A549 (cell line): ENCODE measurements around the gene NAB1. TPM values are rescaled to one million over a fixed set of nuclear protein-coding genes. Genes with fewer than 3 reads are reported as not detected.

Source experiments
- ATAC-seq, 2 experiments: fragments of 200-7000 bp in 1 of 2; fragments of >200 bp in 1 of 2; cut with Nextera tagmentation in 1 of 2; cut with Tn5 transposase in 1 of 2; 3 replicates each; pipeline versions ENCODE4 v1.8.0 to v1.9.1; 2018 to 2020; ENCODE audit warnings: mild to moderate bottlenecking in 1 of 2, moderate library complexity in 1 of 2
- CTCF ChIA-PET: fragments of 300-600 bp; sonication (Branson Sonifier 250); formaldehyde crosslinking; extraction: SDS; loops from one replicate; lab custom pipeline; 2021; ENCODE audit warnings: antibody characterized with exemption, inconsistent platforms; lab: Yijun Ruan, JAX
- POLR2A ChIA-PET: fragments of 350-600 bp; formaldehyde crosslinking; extraction: SDS; loops from one replicate; lab custom pipeline; 2021; ENCODE audit warnings: antibody characterized with exemption, inconsistent platforms; lab: Yijun Ruan, JAX
- DNase-seq, 2 experiments: peaks; one replicate each; pipeline versions ENCODE4 v3.0.0 to v3.0.0-alpha.2; 2011 to 2016; ENCODE audit warnings: low read depth in 1 of 2, low spot score in 1 of 2
- FAIRE-seq: peaks from 2 replicates; lab custom pipeline; 2011; peaks lifted over from hg19 to GRCh38; lab: Jason Lieb, UNC
- H3K27ac ChIP-seq, 2 experiments: fragments of >200 bp; sonication (Bioruptor Twin); formaldehyde crosslinking; 3 replicates each; pipeline ENCODE4 v1.5.1; 2016 to 2017
- H3K4me1 ChIP-seq: fragments of >200 bp; sonication (Bioruptor Twin); formaldehyde crosslinking; 3 replicates; pipeline ENCODE4 v1.6.1; 2016
- H3K4me2 ChIP-seq: fragments of >200 bp; sonication (Bioruptor Twin); formaldehyde crosslinking; 3 replicates; pipeline ENCODE4 v1.6.1; 2016
- H3K4me3 ChIP-seq: fragments of >200 bp; sonication (Bioruptor Twin); formaldehyde crosslinking; 3 replicates; pipeline ENCODE4 v1.5.1; 2016
- H3K9me3 ChIP-seq: fragments of >200 bp; sonication (Bioruptor Twin); formaldehyde crosslinking; 3 replicates; pipeline ENCODE4 v1.6.1; 2016
- BHLHE40 ChIP-seq: IDR thresholded peaks from 2 replicates; pipeline ENCODE4 v1.6.1; 2012; ENCODE audit warnings: low read depth, low read length, inconsistent platforms
- CEBPB ChIP-seq, 2 experiments: fragments of >200 bp in 1 of 2; sonication (Bioruptor Twin) in 1 of 2; formaldehyde crosslinking in 1 of 2; IDR thresholded peaks; 2 replicates each; pipeline ENCODE4 v1.6.1; 2012 to 2016
- CHD2 ChIP-seq: fragments of 150-350 bp; IDR thresholded peaks from 2 replicates; pipeline ENCODE4 v1.6.1; 2014; ENCODE audit warnings: low read length; ENCODE audit not compliant: partially characterized antibody
- CHD4 ChIP-seq: fragments of 200-600 bp; sonication (generic); IDR thresholded peaks from 2 replicates; pipeline ENCODE4 v1.6.1; 2016; ENCODE audit warnings: antibody characterized with exemption, mild to moderate bottlenecking, borderline replicate concordance
- EHF ChIP-seq: fragments of 250-450 bp; sonication (Bioruptor Pico); IDR thresholded peaks from 2 replicates; pipeline ENCODE4 v1.5.0; 2020; ENCODE audit warnings: mild to moderate bottlenecking
- ESRRA ChIP-seq: fragments of 150-350 bp; IDR thresholded peaks from 2 replicates; pipeline ENCODE4 v1.6.1; 2014; ENCODE audit warnings: mild to moderate bottlenecking, low read length, borderline replicate concordance
- FOSB ChIP-seq: fragments of 250-450 bp; sonication (Bioruptor Pico); IDR thresholded peaks from 2 replicates; pipeline ENCODE4 v1.5.0; 2020; ENCODE audit warnings: mild to moderate bottlenecking, moderate library complexity
- FOXS1 ChIP-seq: fragments of 250-450 bp; sonication (Bioruptor Pico); IDR thresholded peaks from 2 replicates; pipeline ENCODE4 v1.5.0; 2020; ENCODE audit warnings: mild to moderate bottlenecking, moderate library complexity
- HDAC2 ChIP-seq: fragments of 200-600 bp; sonication (generic); IDR thresholded peaks from 2 replicates; pipeline ENCODE4 v1.6.1; 2016
- HEYL ChIP-seq: fragments of 250-450 bp; sonication (Bioruptor Pico); IDR thresholded peaks from 2 replicates; pipeline ENCODE4 v1.8.0; 2021; ENCODE audit warnings: mild to moderate bottlenecking, moderate library complexity
- MAFK ChIP-seq: fragments of 450-650 bp; IDR thresholded peaks from 2 replicates; pipeline ENCODE4 v1.6.1; 2014; ENCODE audit not compliant: partially characterized antibody
- NPAS2 ChIP-seq: fragments of 250-450 bp; sonication (Bioruptor Pico); IDR thresholded peaks from 2 replicates; pipeline ENCODE4 v1.8.0; 2022; ENCODE audit warnings: mild to moderate bottlenecking, moderate library complexity, borderline replicate concordance
- NR3C1 ChIP-seq: fragments of >200 bp; sonication (Bioruptor Twin); formaldehyde crosslinking; IDR thresholded peaks from 3 replicates; pipeline ENCODE4 v1.6.1; 2017
- POLR2AphosphoS2 ChIP-seq: conservative IDR thresholded peaks from 2 replicates; pipeline ENCODE4 v1.6.1; 2012; ENCODE audit warnings: low read length, improper control_type of control experiment, inconsistent platforms
- RAD21 ChIP-seq, 2 experiments: fragments of >200 bp in 1 of 2; sonication (Bioruptor Twin) in 1 of 2; formaldehyde crosslinking in 1 of 2; IDR thresholded peaks in 1 of 2; conservative IDR thresholded peaks in 1 of 2; 2 replicates in 1 of 2; 3 replicates in 1 of 2; pipeline ENCODE4 v1.6.1; 2012 to 2018; ENCODE audit warnings: inconsistent platforms in 1 of 2
- RCOR1 ChIP-seq: fragments of 150-350 bp; IDR thresholded peaks from 2 replicates; pipeline ENCODE4 v1.6.1; 2014; ENCODE audit warnings: antibody characterized with exemption, low read length, low read depth
- RNF2 ChIP-seq: fragments of 200-600 bp; sonication (generic); IDR thresholded peaks from 2 replicates; pipeline ENCODE4 v1.6.1; 2016; ENCODE audit warnings: low read depth, mild to moderate bottlenecking, antibody characterized with exemption, moderate library complexity, borderline replicate concordance
- TFCP2L1 ChIP-seq: fragments of 250-450 bp; sonication (Bioruptor Pico); IDR thresholded peaks from 2 replicates; pipeline ENCODE4 v1.5.0; 2021; ENCODE audit warnings: mild to moderate bottlenecking
- TP53 ChIP-seq: fragments of 250-450 bp; sonication (Bioruptor Pico); IDR thresholded peaks from 2 replicates; pipeline ENCODE4 v1.5.0; 2021; ENCODE audit warnings: mild to moderate bottlenecking, moderate library complexity
- ZNF302 ChIP-seq: fragments of 250-450 bp; sonication (Bioruptor Pico); IDR thresholded peaks from 2 replicates; pipeline ENCODE4 v1.9.0; 2021; ENCODE audit warnings: inconsistent platforms, mild to moderate bottlenecking, moderate library complexity
- ZSCAN20 ChIP-seq: fragments of 250-450 bp; sonication (Bioruptor Pico); IDR thresholded peaks from 2 replicates; pipeline ENCODE4 v1.8.0; 2022; ENCODE audit warnings: mild to moderate bottlenecking, moderate library complexity
- WGBS: methylation state at CpG from one replicate; pipeline ENCODE4 v1.1.6; 2017; ENCODE audit errors: missing lambda C conversion rate; 5-methylcytosine and 5-hydroxymethylcytosine counted together
- polyA plus RNA-seq, 4 experiments: library from polyadenylated mRNA; depleted of rRNA in 3 of 4; stranded (reverse); fragments of >200 nt; fragmentation: RNase III in 1 of 4; extraction: RNeasy Plus Mini Kit Qiagen cat#74134 plus additional on column Dnase treatment in 1 of 4; gene quantifications; 2 replicates in 3 of 4; 3 replicates in 1 of 4; pipeline ENCODE4 v1.2.3, GENCODE V29; 2011 to 2017
- TF ChIP-seq, protein P1 (sequence below): IDR thresholded peaks from 2 replicates; pipeline ENCODE4 v1.6.1; 2012
- TF ChIP-seq, protein P2 (sequence below): fragments of 200-600 bp; sonication (generic); IDR thresholded peaks from 2 replicates; pipeline ENCODE4 v1.6.1; 2016; ENCODE audit warnings: antibody characterized with exemption, mild to moderate bottlenecking, moderate library complexity
- TF ChIP-seq, protein P3 (sequence below): fragments of 150-350 bp; IDR thresholded peaks from 2 replicates; pipeline ENCODE4 v1.6.1; 2014; ENCODE audit warnings: low read depth, mild to moderate bottlenecking, low read length
- TF ChIP-seq, protein P4 (sequence below): IDR thresholded peaks from 2 replicates; pipeline ENCODE4 v1.6.1; 2012; ENCODE audit warnings: low read depth, borderline replicate concordance
- TF ChIP-seq, protein P5 (sequence below): fragments of 450-650 bp; IDR thresholded peaks from 2 replicates; pipeline ENCODE4 v1.6.1; 2014; ENCODE audit warnings: antibody characterized with exemption

NAB1 gene
- polyA plus RNA-seq, 2 of the 4 experiments (the other 2 are of a cell fraction), result 37.6 to 67.3 TPM

DNA sequence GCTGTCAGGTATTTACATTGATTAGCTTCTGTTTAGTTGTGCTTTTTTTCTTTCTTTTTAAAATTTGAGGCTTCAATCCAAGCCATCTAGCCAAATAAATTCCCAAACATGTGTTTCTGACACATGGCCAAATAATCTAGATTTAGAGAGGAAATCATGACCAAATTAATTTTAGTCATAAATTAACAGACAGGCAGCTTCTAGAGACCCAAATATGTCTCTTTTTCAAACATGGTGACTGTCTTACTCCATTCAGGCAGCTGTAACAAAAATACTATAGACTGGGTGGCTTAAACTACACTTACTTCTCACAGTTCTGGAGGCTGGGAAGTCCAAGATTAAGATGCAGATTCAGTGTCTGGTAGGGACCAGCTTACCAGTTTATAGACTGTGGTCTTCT, 23.2 kb upstream of the NAB1 start:
- Histone ChIP-seq H3K9me3 (no peaks in the 10 kb centered on the region), H3K4me1 (0 out of 3 replicates have a peak, but pooled peaks cover 5% of the 10 kb centered on the region), H3K27ac (no peak overlapping the region), H3K4me3 (no peak overlapping the region), H3K4me2 (no peak overlapping the region)
- FAIRE-seq, result no peak
- DNase-seq, result no peak
- CTCF ChIA-PET, result interaction anchor here (1.1 kb wide), 3 partner anchors 10 to 35 kb away, joined by 3 read pairs; no protein-coding TSS in a partner anchor
- POLR2A ChIA-PET, result interaction anchor here (0.6 kb wide), 1 partner anchor 143 kb away, joined by 7 read pairs; no protein-coding TSS in a partner anchor
- TF ChIP-seq, protein P1, sequence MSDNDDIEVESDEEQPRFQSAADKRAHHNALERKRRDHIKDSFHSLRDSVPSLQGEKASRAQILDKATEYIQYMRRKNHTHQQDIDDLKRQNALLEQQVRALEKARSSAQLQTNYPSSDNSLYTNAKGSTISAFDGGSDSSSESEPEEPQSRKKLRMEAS, result no peak
- TF ChIP-seq NR3C1, result no peak
- TF ChIP-seq FOSB (CRISPR knock-in tag), result no peak
- no peak for TF ChIP-seq RAD21 (conservative IDR thresholded peaks at IDR 0.05 in 1 of 2, IDR thresholded peaks at IDR 0.05 in 1 of 2)
- TF ChIP-seq, protein P2, sequence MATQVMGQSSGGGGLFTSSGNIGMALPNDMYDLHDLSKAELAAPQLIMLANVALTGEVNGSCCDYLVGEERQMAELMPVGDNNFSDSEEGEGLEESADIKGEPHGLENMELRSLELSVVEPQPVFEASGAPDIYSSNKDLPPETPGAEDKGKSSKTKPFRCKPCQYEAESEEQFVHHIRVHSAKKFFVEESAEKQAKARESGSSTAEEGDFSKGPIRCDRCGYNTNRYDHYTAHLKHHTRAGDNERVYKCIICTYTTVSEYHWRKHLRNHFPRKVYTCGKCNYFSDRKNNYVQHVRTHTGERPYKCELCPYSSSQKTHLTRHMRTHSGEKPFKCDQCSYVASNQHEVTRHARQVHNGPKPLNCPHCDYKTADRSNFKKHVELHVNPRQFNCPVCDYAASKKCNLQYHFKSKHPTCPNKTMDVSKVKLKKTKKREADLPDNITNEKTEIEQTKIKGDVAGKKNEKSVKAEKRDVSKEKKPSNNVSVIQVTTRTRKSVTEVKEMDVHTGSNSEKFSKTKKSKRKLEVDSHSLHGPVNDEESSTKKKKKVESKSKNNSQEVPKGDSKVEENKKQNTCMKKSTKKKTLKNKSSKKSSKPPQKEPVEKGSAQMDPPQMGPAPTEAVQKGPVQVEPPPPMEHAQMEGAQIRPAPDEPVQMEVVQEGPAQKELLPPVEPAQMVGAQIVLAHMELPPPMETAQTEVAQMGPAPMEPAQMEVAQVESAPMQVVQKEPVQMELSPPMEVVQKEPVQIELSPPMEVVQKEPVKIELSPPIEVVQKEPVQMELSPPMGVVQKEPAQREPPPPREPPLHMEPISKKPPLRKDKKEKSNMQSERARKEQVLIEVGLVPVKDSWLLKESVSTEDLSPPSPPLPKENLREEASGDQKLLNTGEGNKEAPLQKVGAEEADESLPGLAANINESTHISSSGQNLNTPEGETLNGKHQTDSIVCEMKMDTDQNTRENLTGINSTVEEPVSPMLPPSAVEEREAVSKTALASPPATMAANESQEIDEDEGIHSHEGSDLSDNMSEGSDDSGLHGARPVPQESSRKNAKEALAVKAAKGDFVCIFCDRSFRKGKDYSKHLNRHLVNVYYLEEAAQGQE, result no peak
- TF ChIP-seq RCOR1, result no peak
- TF ChIP-seq FOXS1 (CRISPR knock-in tag), result no peak
- ATAC-seq, result no peak

DNA sequence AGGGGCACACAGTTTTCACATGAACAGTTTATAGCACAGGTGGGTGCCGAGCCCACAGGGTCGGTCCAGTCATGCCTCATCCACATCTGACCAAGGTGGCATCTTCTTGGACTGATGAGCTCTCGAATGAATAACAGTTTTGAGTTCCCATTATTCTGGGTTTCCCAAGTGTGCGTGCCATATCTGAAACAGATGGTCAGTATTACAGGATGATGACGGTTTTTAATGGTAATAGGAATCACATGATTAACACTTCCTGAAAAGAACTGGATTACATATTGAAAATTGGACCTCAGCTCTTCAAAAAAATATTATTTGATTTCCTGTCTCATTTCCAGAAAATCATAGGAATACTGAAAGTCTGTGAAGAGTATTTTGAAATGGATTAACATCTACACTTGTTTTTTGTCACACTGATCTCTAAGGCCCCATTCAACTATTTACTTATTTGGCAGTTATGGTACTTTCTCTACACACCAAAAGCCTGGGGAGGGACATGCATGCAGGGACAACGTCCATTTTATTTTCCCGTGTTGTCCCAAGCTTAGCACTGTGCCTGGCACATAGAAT, 22.2 kb upstream of the NAB1 start:
- CTCF ChIA-PET, result interaction anchor here (1.1 kb wide), 1 partner anchor 9 kb away, joined by 3 read pairs; no protein-coding TSS in a partner anchor
- ATAC-seq (no peak), FAIRE-seq (no peak)
- H3K4me3 ChIP-seq, result no peak overlapping the region
- no peaks in the 10 kb centered on the region for H3K9me3 ChIP-seq
- H3K4me2 ChIP-seq, result no peak overlapping the region
- 81% methylated on average over 7 of the region's 7 CpGs for WGBS
- no peak overlapping the region for H3K27ac ChIP-seq
- TF ChIP-seq CHD4, result no peak
- no peak for TF ChIP-seq ZNF302
- TF ChIP-seq HDAC2, result no peak
- TF ChIP-seq, protein P3, sequence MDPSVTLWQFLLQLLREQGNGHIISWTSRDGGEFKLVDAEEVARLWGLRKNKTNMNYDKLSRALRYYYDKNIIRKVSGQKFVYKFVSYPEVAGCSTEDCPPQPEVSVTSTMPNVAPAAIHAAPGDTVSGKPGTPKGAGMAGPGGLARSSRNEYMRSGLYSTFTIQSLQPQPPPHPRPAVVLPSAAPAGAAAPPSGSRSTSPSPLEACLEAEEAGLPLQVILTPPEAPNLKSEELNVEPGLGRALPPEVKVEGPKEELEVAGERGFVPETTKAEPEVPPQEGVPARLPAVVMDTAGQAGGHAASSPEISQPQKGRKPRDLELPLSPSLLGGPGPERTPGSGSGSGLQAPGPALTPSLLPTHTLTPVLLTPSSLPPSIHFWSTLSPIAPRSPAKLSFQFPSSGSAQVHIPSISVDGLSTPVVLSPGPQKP, result no peak
- no peak for TF ChIP-seq NPAS2 (CRISPR knock-in tag)
- TF ChIP-seq TFCP2L1 (CRISPR knock-in tag), result no peak
- TF ChIP-seq ESRRA, result no peak
- no peak for TF ChIP-seq EHF (CRISPR knock-in tag)
- TF ChIP-seq, protein P4, sequence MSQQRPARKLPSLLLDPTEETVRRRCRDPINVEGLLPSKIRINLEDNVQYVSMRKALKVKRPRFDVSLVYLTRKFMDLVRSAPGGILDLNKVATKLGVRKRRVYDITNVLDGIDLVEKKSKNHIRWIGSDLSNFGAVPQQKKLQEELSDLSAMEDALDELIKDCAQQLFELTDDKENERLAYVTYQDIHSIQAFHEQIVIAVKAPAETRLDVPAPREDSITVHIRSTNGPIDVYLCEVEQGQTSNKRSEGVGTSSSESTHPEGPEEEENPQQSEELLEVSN, result no peak
- no peak for TF ChIP-seq MAFK
- no peak for TF ChIP-seq ZSCAN20
- no peak for TF ChIP-seq BHLHE40
- TF ChIP-seq POLR2AphosphoS2, result no peak
- no peak for TF ChIP-seq CHD2
- TF ChIP-seq, protein P5, sequence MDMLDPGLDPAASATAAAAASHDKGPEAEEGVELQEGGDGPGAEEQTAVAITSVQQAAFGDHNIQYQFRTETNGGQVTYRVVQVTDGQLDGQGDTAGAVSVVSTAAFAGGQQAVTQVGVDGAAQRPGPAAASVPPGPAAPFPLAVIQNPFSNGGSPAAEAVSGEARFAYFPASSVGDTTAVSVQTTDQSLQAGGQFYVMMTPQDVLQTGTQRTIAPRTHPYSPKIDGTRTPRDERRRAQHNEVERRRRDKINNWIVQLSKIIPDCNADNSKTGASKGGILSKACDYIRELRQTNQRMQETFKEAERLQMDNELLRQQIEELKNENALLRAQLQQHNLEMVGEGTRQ, result no peak
- TF ChIP-seq CEBPB (IDR thresholded peaks at IDR 0.05), result no peak
- TF ChIP-seq TP53, result no peak
- no peak for TF ChIP-seq RNF2
- TF ChIP-seq FOXS1 (CRISPR knock-in tag), result no peak
- TF ChIP-seq HEYL (CRISPR knock-in tag), result no peak
- TF ChIP-seq, all 56 proteins: peak for 0
- no peak for DNase-seq
- 0 out of 3 replicates have a peak, but pooled peaks cover 5% of the 10 kb centered on the region for H3K4me1 ChIP-seq
- POLR2A ChIA-PET, result no interaction called here
